ENCODE results near the gene DCC. TPM values are rescaled to one million over a fixed set of nuclear protein-coding genes. Genes with fewer than 3 reads are reported as not detected.

Gene DCC
- total and polyA plus RNA-seq, 2 of the 8 experiments (the other 6 are each of a cell fraction or from before 2014, with no cell fraction given): 0.14 to 1.4 TPM

- no peak overlapping the region for H2BK15ac ChIP-seq (ENCODE audit: low read length)
- H4K20me1 ChIP-seq (replicated peaks in 1 of 2; ENCODE audit: control insufficient read depth in 1 of 2, insufficient read depth in 2 of 2, low read length in 2 of 2): no peaks in the 10 kb centered on the region
- H2BK20ac ChIP-seq (ENCODE audit: low read length): no peak overlapping the region
- no peak for FAIRE-seq
- no peaks in the 10 kb centered on the region for H3K36me3 ChIP-seq (ENCODE audit: control insufficient read depth in 2 of 4, insufficient read depth in 4 of 4, low read length in 3 of 4)
- no peak overlapping the region for H3K4me3 ChIP-seq (ENCODE audit: extremely low read depth in 1 of 4, insufficient read depth in 2 of 4, low read depth in 3 of 4, low read length in 4 of 4)
- no peak overlapping the region for H2BK12ac ChIP-seq (ENCODE audit: low read depth, low read length)
- no peak for DNase-seq (ENCODE audit: low read depth in 1 of 2, low spot score in 2 of 2)
- H3K23me2 ChIP-seq (ENCODE audit: low read depth, low read length): peaks cover 3% of the 10 kb centered on the region; the same call in 1 of the 2 replicates
- ChIA-PET POLR2A (ENCODE audit: partially characterized antibody) (no interaction called here), CTCF (ENCODE audit: partially characterized antibody) (interaction anchor here (1.5 kb wide), 1 partner anchor 12 kb away, joined by 3 read pairs; no protein-coding TSS in a partner anchor)
- no peak overlapping the region for H4K91ac ChIP-seq (replicated peaks; ENCODE audit: insufficient read length, low read length)
- H3K18ac ChIP-seq (ENCODE audit: extremely low read depth, low read length): no peak overlapping the region
- H2AFZ ChIP-seq (ENCODE audit: low read length): no peak overlapping the region
- 94% methylated on average over 5 of the region's 5 CpGs; no CpG with 5 or more reads in 1 of the 2 experiments for WGBS, 2 experiments (ENCODE audit: extremely low coverage in 1 of 2, insufficient coverage in 1 of 2, insufficient read length in 1 of 2, insufficient replicate concordance in 2 of 2, low coverage in 1 of 2, low lambda C conversion rate in 2 of 2, missing lambda C conversion rate in 1 of 2)
- H2BK5ac ChIP-seq (ENCODE audit: low read depth, low read length): no peak overlapping the region
- no peak overlapping the region for H3K27ac ChIP-seq (ENCODE audit: low read depth, low read length)
- H3K4me1 ChIP-seq (replicated peaks in 1 of 4; ENCODE audit: control insufficient read depth in 3 of 4, insufficient read depth in 4 of 4, low read length in 3 of 4): no peaks in the 10 kb centered on the region
- no peaks in the 10 kb centered on the region for H3K79me2 ChIP-seq (ENCODE audit: control insufficient read depth in 1 of 2, insufficient read depth in 2 of 2, low read length in 2 of 2)
- no peak overlapping the region for H3K23ac ChIP-seq (ENCODE audit: insufficient read length)
- no peaks in the 10 kb centered on the region for H3K79me1 ChIP-seq (ENCODE audit: low read depth, low read length)
- H2AK5ac ChIP-seq (ENCODE audit: low read depth, low read length): no peak overlapping the region
- no peak overlapping the region for H4K5ac ChIP-seq (ENCODE audit: insufficient read length, low read depth, low read length)
- no peak overlapping the region for H4K8ac ChIP-seq (ENCODE audit: extremely low read depth, insufficient read depth, low read length)
- no peak overlapping the region for H3K56ac ChIP-seq (replicated peaks; ENCODE audit: insufficient read length, low read depth, low read length)
- no peaks in the 10 kb centered on the region for H3K27me3 ChIP-seq (replicated peaks in 1 of 4; ENCODE audit: control insufficient read depth in 3 of 4, extremely low read depth in 1 of 4, insufficient read depth in 3 of 4, low read length in 3 of 4)
- no peak overlapping the region for H2BK120ac ChIP-seq (replicated peaks; ENCODE audit: low read depth, low read length)
- H3K4me2 ChIP-seq (ENCODE audit: insufficient read depth in 1 of 2, low read depth in 2 of 2, low read length in 2 of 2): no peak overlapping the region
- H3K14ac ChIP-seq (ENCODE audit: insufficient read length): no peak overlapping the region
- no peak for TF ChIP-seq CBX5 (IDR thresholded peaks at IDR 0.05; ENCODE audit: low read depth, low read length)
- TF ChIP-seq TEAD4 (IDR thresholded peaks at IDR 0.05; ENCODE audit: low read depth, low read length): no peak
- TF ChIP-seq CEBPB (IDR thresholded peaks at IDR 0.05; ENCODE audit: low read depth, low read length): no peak
- no peak for TF ChIP-seq RXRA (IDR thresholded peaks at IDR 0.05; ENCODE audit: insufficient read depth, low read depth, low read length)
- no peak overlapping the region for H3K9ac ChIP-seq (replicated peaks in 1 of 4; ENCODE audit: extremely low read depth in 1 of 4, low read depth in 3 of 4, low read length in 3 of 4)
- peaks cover 2 to 4% of the 10 kb centered on the region in 2 experiments; a peak in 1 of 4 replicates for H3K9me3 ChIP-seq (ENCODE audit: insufficient read depth in 2 of 2, low read depth in 1 of 2, low read length in 1 of 2)
- H3K4ac ChIP-seq (replicated peaks; ENCODE audit: insufficient read length, low read depth, low read length): no peak overlapping the region
These were observed 1127.8 kb downstream of the DCC start for GRCh38 chr18:53467756-53468155.

All from H1 (cell line).